B cell (primary cell): ENCODE results near the gene TMEM266.

Experiments used
- CTCF ChIP-seq: fragments of 200-600 bp; IDR thresholded peaks from one replicate; pipeline ENCODE4 v1.8.0; 2022; ENCODE audit warnings: antibody characterized with exemption, mild to moderate bottlenecking
- EZH2 ChIP-seq: IDR thresholded peaks from 2 replicates; pipeline ENCODE4 v1.6.1; 2012; ENCODE audit warnings: borderline replicate concordance, low read depth, mild to moderate bottlenecking, moderate library complexity, low read length; ENCODE audit not compliant: insufficient read depth, poor library complexity, severe bottlenecking

- TF ChIP-seq EZH2 (no peak), CTCF (no peak)
Observed at GRCh38 chr15:76118767-76119166, 59.0 kb downstream of the TMEM266 start.
